GM12865 (cell line): ENCODE data around the gene DNAH3.
"Not testable (repeated sequence)": the region's sequence is repeated elsewhere in the genome, so short reads cannot be mapped to it uniquely, and the experiment has no call there.

Source experiments
- DNase-seq: peaks from one replicate; pipeline ENCODE4 v3.0.0; 2010; ENCODE audit warnings: low read depth
- H3K4me3 ChIP-seq: 2 replicates; pipeline ENCODE4 v1.5.1; 2011; ENCODE audit warnings: mild to moderate bottlenecking, low read depth, low read length, control low read depth
- CTCF ChIP-seq: IDR thresholded peaks from 2 replicates; pipeline ENCODE4 v1.5.1; 2011; ENCODE audit warnings: low read length, control low read depth, low read depth, inconsistent platforms; ENCODE audit not compliant: insufficient read depth; ENCODE audit errors: missing control alignments

The DNAH3 gene

GRCh38 chr16:20987049-20987448 is 163.6 kb downstream of the DNAH3 start:
- no peak for TF ChIP-seq CTCF
- peak; percentile 27 for DNase-seq
- no peak overlapping the region for H3K4me3 ChIP-seq

DNA sequence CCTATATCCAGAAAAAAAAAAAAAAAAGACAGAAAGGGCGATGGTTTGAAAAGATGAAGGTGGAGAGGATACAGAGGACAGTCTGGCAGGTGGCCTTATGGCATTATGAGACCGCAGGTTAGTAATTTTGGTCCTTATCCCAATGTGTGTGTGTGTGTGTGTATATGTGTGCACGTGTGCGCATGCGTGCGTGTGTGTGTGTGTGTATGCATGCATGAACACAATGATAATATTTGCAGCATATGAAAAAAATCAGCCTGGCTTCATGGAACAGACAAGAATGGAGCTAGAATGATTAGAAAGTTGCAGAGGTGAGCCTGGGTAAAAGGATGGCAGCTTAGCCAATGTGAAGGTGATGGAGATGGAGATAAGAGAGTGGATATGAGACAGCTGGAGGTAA is 166.6 kb downstream of the DNAH3 start:
- no peak for TF ChIP-seq CTCF
- no peak overlapping the region for H3K4me3 ChIP-seq
- DNase-seq: no peak

DNA sequence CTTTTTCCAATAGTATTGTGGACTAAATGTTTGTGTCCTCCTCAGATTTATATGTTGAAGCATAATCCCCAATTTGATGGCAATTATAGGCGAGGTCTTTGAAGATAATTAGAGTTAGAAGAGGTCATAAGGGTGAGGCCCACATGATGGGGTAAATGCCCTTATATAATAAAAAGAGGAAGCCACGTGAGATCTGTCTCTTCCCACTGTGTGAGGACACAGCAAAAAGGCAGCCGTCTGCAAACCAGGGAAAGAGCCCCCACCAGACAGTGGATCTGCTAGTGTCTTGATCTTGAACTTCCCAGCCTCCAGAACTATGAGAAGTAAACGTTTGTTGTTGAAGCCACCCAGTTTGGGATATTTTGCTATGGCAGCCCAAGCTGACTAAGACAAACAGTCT is 174.1 kb downstream of the DNAH3 start:
- no peak for DNase-seq
- no peak for TF ChIP-seq CTCF
- H3K4me3 ChIP-seq: no peak overlapping the region

DNA sequence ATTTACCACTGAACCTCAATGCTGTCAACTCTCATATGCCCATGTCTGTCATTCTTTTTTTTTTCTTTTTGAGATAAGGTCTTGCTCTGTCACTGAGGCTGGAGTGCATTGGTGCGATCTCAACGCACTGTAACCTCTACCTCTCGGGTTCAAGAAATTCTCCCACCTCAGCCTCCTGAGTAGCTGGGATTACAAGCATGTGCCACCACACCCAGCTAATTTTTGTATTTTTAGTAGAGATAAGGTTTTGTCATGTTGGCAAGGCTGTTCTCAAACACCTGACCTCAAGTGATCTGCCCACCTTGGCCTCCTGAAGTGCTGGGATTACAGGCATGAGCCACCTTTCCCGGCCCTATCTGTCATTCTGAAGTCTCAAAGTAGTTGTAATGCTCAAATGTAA is 177.4 kb downstream of the DNAH3 start:
- DNase-seq, H3K4me3 ChIP-seq: not testable (repeated sequence)

GRCh38 chr16:20971401-20971800 is 179.2 kb downstream of the DNAH3 start:
- no peak for TF ChIP-seq CTCF
- H3K4me3 ChIP-seq: no peak overlapping the region
- no peak for DNase-seq

DNA sequence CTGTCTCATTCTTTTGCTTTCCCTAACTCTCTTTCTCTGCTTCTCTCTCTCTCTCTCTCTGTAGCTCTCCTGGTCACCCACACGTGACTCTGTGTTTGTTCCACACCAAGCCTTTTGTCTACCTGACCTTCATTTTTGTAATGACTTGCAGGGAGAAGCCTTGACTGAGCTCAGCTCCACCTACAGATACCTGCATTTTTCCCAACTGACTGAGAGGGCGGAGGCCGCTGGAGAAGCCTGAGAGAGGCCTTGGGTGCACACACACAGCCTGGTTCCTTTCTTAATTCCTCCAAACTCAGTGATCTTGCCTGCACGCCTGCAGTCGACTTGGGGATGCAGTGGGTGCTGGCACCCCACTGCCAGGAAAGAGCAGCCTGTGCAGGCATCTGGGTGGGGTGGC is 181.3 kb downstream of the DNAH3 start:
- TF ChIP-seq CTCF: no peak
- no peak for DNase-seq

DNA sequence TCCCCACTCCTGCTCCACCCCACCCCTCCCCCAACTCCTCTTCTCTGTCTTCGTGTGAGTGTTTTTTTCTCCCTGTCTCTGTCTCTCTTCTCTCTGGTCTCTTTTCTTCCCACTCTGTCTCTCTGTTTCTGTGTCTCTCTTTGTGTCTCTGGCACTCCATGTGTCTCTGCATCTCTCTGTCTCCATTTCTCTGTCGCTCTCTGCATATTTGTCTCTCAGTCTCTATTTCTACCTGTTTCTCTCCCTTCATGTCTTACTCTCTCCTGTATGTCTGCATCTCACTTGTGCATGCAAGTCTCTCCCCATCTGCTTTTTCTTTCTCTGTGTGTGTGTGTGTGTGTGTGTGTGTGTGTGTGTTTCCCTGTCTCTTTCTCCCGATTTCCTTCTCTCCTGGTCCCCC is 181.9 kb downstream of the DNAH3 start:
- no peak for DNase-seq
- no peak for TF ChIP-seq CTCF
- H3K4me3 ChIP-seq: no peak overlapping the region

More for the DNA sequence above, 181.3 kb downstream of the DNAH3 start:
- no peak overlapping the region for H3K4me3 ChIP-seq

- DNase-seq: no peak
- no peak overlapping the region for H3K4me3 ChIP-seq
- no peak for TF ChIP-seq CTCF
Measured at GRCh38 chr16:20960899-20961298, 189.7 kb downstream of the DNAH3 start.
